HG02970 (cell line): ENCODE data around the gene SUGCT.
"Not testable (repeated sequence)": the region's sequence is repeated elsewhere in the genome, so short reads cannot be mapped to it uniquely, and the experiment has no call there.

Source experiments
- ATAC-seq: cut with Tn5 transposase; IDR thresholded peaks from one replicate; pipeline ENCODE4 v1.9.1; 2021; ENCODE audit warnings: mild to moderate bottlenecking, moderate library complexity, moderate number of reproducible peaks; ENCODE audit not compliant: unreplicated experiment, low FRiP score

Gene SUGCT

GRCh38 chr7:40194745-40195144 lies 59.9 kb downstream of the SUGCT start:
- no peak for ATAC-seq

GRCh38 chr7:40197527-40197926 lies 62.7 kb downstream of the SUGCT start:
- ATAC-seq = no peak

GRCh38 chr7:40199076-40199802 lies 64.4 kb downstream of the SUGCT start:
- ATAC-seq = no peak

GRCh38 chr7:40200791-40201190 lies 66.0 kb downstream of the SUGCT start:
- no peak for ATAC-seq

- no peak for ATAC-seq
Observed at GRCh38 chr7:40202851-40203250, 68.0 kb downstream of the SUGCT start.

GRCh38 chr7:40204581-40204980 lies 69.8 kb downstream of the SUGCT start:
- no peak for ATAC-seq

- ATAC-seq = no peak
Observed at GRCh38 chr7:40205992-40206391, 71.2 kb downstream of the SUGCT start.

GRCh38 chr7:40211276-40212003 lies 76.6 kb downstream of the SUGCT start:
- no peak for ATAC-seq

- ATAC-seq = no peak
Observed at GRCh38 chr7:40213291-40213690, 78.5 kb downstream of the SUGCT start.

GRCh38 chr7:40213856-40214255 lies 79.1 kb downstream of the SUGCT start:
- no peak for ATAC-seq

- not testable (repeated sequence) for ATAC-seq
Observed at GRCh38 chr7:40218612-40219011, 83.8 kb downstream of the SUGCT start.

- ATAC-seq = no peak
Observed at GRCh38 chr7:40219917-40220316, 85.1 kb downstream of the SUGCT start.

GRCh38 chr7:40220421-40220911 lies 85.7 kb downstream of the SUGCT start:
- no peak for ATAC-seq

- ATAC-seq = no peak
Observed at GRCh38 chr7:40221836-40222235, 87.0 kb downstream of the SUGCT start.

GRCh38 chr7:40223451-40224127 lies 88.8 kb downstream of the SUGCT start:
- ATAC-seq = no peak

GRCh38 chr7:40230101-40230500 lies 95.3 kb downstream of the SUGCT start:
- no peak for ATAC-seq

GRCh38 chr7:40231796-40232195 lies 97.0 kb downstream of the SUGCT start:
- ATAC-seq = no peak

- no peak for ATAC-seq
Observed at GRCh38 chr7:40232242-40232893, 97.6 kb downstream of the SUGCT start.

- no peak for ATAC-seq
Observed at GRCh38 chr7:40234046-40234445, 99.2 kb downstream of the SUGCT start.

GRCh38 chr7:40234666-40235065 lies 99.9 kb downstream of the SUGCT start:
- ATAC-seq = no peak

GRCh38 chr7:40237731-40238130 lies 102.9 kb downstream of the SUGCT start:
- no peak for ATAC-seq
